ENCODE data around the gene ESYT1.

The ESYT1 gene

GRCh38 chr12:56154246-56154771, 26.2 kb downstream of the ESYT1 start:
- TF ChIP-seq CTCF (IDR thresholded peaks at IDR 0.05), result no peak

- TF ChIP-seq CTCF (IDR thresholded peaks at IDR 0.05), result no peak
Measured at GRCh38 chr12:56154818-56155217, 26.8 kb downstream of the ESYT1 start.

GRCh38 chr12:56155256-56155845, 27.3 kb downstream of the ESYT1 start:
- no peak for TF ChIP-seq CTCF (IDR thresholded peaks at IDR 0.05)

- TF ChIP-seq CTCF (IDR thresholded peaks at IDR 0.05), result peak; percentile 48; the same call in 1 of the 2 replicates
Measured at GRCh38 chr12:56157201-56158028, 29.3 kb downstream of the ESYT1 start.

GRCh38 chr12:56158029-56158925, 30.2 kb downstream of the ESYT1 start, which contains the start of gene MYL6:
MYL6 (plus strand) TSS chr12:56158359; CDS start chr12:56158402, 43 bp downstream.
- 0 out of 2 replicates have a peak, but pooled peaks have one; percentile 5 for TF ChIP-seq CTCF (IDR thresholded peaks at IDR 0.05)

GRCh38 chr12:56158926-56159461, 30.9 kb downstream of the ESYT1 start:
- no peak for TF ChIP-seq CTCF (IDR thresholded peaks at IDR 0.05)
